IPS-NIHi7 (cell line): ENCODE data around the gene SOX5.

Source experiments
- DNase-seq: peaks from one replicate; pipeline ENCODE4 v3.0.0; 2012; ENCODE audit warnings: mixed read lengths; ENCODE audit errors: extremely low spot score

The SOX5 gene

GRCh38 chr12:23949348-23950209 is at the start of gene SOX5:
Gene SOX5 (minus strand): TSS chr12:23949670. CDS start chr12:23949601, 69 bp downstream.
- DNase-seq: peak; percentile 58

- no peak for DNase-seq
These were observed 37.6 kb upstream of the SOX5 start for GRCh38 chr12:23987046-23987445.

GRCh38 chr12:23980826-23981225 is 31.4 kb upstream of the SOX5 start:
- no peak for DNase-seq

GRCh38 chr12:23964812-23965211 is 15.3 kb upstream of the SOX5 start:
- no peak for DNase-seq

- DNase-seq: no peak
These were observed 10.4 kb upstream of the SOX5 start for GRCh38 chr12:23959826-23960225.

GRCh38 chr12:23954332-23954731 is 4.9 kb upstream of the SOX5 start:
- DNase-seq: no peak

- no peak for DNase-seq
These were observed 2.6 kb upstream of the SOX5 start for GRCh38 chr12:23952071-23952470.

GRCh38 chr12:23950775-23951451 is 1.4 kb upstream of the SOX5 start:
- DNase-seq: no peak

GRCh38 chr12:23950210-23950774 is 822 bp upstream of the SOX5 start:
- peak; percentile 30 for DNase-seq

GRCh38 chr12:23948291-23948690 is 1.2 kb downstream of the SOX5 start:
- DNase-seq: no peak

GRCh38 chr12:23947395-23947794 is 2.1 kb downstream of the SOX5 start:
- DNase-seq: no peak

- DNase-seq: no peak
These were observed 4.2 kb downstream of the SOX5 start for GRCh38 chr12:23945249-23945648.

- DNase-seq: no peak
These were observed 5.4 kb downstream of the SOX5 start for GRCh38 chr12:23944067-23944466.

GRCh38 chr12:23942841-23943240 is 6.6 kb downstream of the SOX5 start:
- no peak for DNase-seq

- no peak for DNase-seq
These were observed 7.7 kb downstream of the SOX5 start for GRCh38 chr12:23941780-23942179.

- DNase-seq: no peak
These were observed 11.0 kb downstream of the SOX5 start for GRCh38 chr12:23938422-23938821.

- no peak for DNase-seq
These were observed 18.3 kb downstream of the SOX5 start for GRCh38 chr12:23931176-23931575.

GRCh38 chr12:23930599-23930998 is 18.9 kb downstream of the SOX5 start:
- DNase-seq: no peak

- DNase-seq: no peak
These were observed 19.6 kb downstream of the SOX5 start for GRCh38 chr12:23929906-23930305.

GRCh38 chr12:23927907-23928306 is 21.6 kb downstream of the SOX5 start:
- DNase-seq: no peak

- no peak for DNase-seq
These were observed 28.2 kb downstream of the SOX5 start for GRCh38 chr12:23921099-23921856.

- no peak for DNase-seq
These were observed 37.9 kb downstream of the SOX5 start for GRCh38 chr12:23911574-23911973.
